ENCODE results near the gene EPN2. TPM values are rescaled to one million over a fixed set of nuclear protein-coding genes. Genes with fewer than 3 reads are reported as not detected.

Gene EPN2
- total and polyA plus RNA-seq, 10 of the 15 experiments (the other 5 are each of a cell fraction or from before 2014, with no cell fraction given), result 0.26 to 8.4 (median 4.7) TPM

GRCh38 chr17:19311421-19312215 is 74.5 kb downstream of the EPN2 start:
- 68% methylated on average over 6 of the region's 6 CpGs for WGBS (ENCODE audit: insufficient coverage, insufficient replicate concordance, low lambda C conversion rate, missing lambda C conversion rate)
- H3K79me2 ChIP-seq (ENCODE audit: control insufficient read depth, insufficient read depth, low read length), result no peaks in the 10 kb centered on the region
- FAIRE-seq, result no peak

More at GRCh38 chr17:19311421-19312215, 74.5 kb downstream of the EPN2 start:
- SMC1A ChIA-PET (ENCODE audit: uncharacterized antibody, unreplicated experiment), result no interaction called here
- Histone ChIP-seq H3K27me3 (replicated peaks in 1 of 2; ENCODE audit: control insufficient read depth in 2 of 2, insufficient read depth in 2 of 2, low read length in 1 of 2) (no peaks in the 10 kb centered on the region; a peak in 1 of 4 replicates), H3K36me3 (ENCODE audit: control insufficient read depth in 2 of 2, insufficient read depth in 2 of 2, low read length in 1 of 2) (no peaks in the 10 kb centered on the region; a peak in 1 of 4 replicates), H3K4me2 (ENCODE audit: control insufficient read depth, insufficient read depth) (no peak overlapping the region), H2AFZ (ENCODE audit: control insufficient read depth, low read depth, low read length) (no peak overlapping the region), H3K9me3 (replicated peaks; ENCODE audit: control insufficient read depth, insufficient read depth, low read length) (no peaks in the 10 kb centered on the region), H4K20me1 (ENCODE audit: control insufficient read depth, insufficient read depth) (no peaks in the 10 kb centered on the region), H3K9ac (ENCODE audit: control insufficient read depth, insufficient read depth, low read length) (no peak overlapping the region), H3K4me1 (ENCODE audit: control insufficient read depth, insufficient read depth, low read length) (peaks cover 10% of the 10 kb centered on the region), H3K27ac (ENCODE audit: control insufficient read depth, insufficient read depth) (no peak overlapping the region), H3K4me3 (no peak overlapping the region)
- no TSS peak for BruUV-seq (replicated peaks)
- TF ChIP-seq POLR2A (IDR thresholded peaks at IDR 0.05; ENCODE audit: low read depth, low read length), result no peak
- no peak for TF ChIP-seq ZSCAN29 (IDR thresholded peaks at IDR 0.05)
- TF ChIP-seq MAX (IDR thresholded peaks at IDR 0.05; ENCODE audit: low read depth, low read length), result no peak
- no peak for TF ChIP-seq NFIC (IDR thresholded peaks at IDR 0.05; ENCODE audit: low read depth, low read length)
- TF ChIP-seq GATAD2B (conservative IDR thresholded peaks at IDR 0.05; ENCODE audit: low read depth), result no peak
- no peak for TF ChIP-seq JUND (IDR thresholded peaks at IDR 0.05; ENCODE audit: low read depth, low read length)
- no peak for TF ChIP-seq ZNF274 (IDR thresholded peaks at IDR 0.05; ENCODE audit: insufficient read depth, insufficient read length)
- TF ChIP-seq ZNF24 (IDR thresholded peaks at IDR 0.05), result no peak
- no peak for TF ChIP-seq TCF12 (IDR thresholded peaks at IDR 0.05; ENCODE audit: low read depth, low read length)
- no peak for TF ChIP-seq PAX5 (IDR thresholded peaks at IDR 0.05; ENCODE audit: borderline replicate concordance, low read depth, low read length)
- TF ChIP-seq PML (IDR thresholded peaks at IDR 0.05; ENCODE audit: low read length), result no peak
- no peak for TF ChIP-seq EGR1 (IDR thresholded peaks at IDR 0.05; ENCODE audit: borderline replicate concordance in 1 of 2, low read depth in 2 of 2, low read length in 2 of 2)
- no peak for TF ChIP-seq SREBF2 (IDR thresholded peaks at IDR 0.05; ENCODE audit: low read length)
- TF ChIP-seq POU2F2 (IDR thresholded peaks at IDR 0.05; ENCODE audit: borderline replicate concordance, low read depth, low read length), result no peak
- TF ChIP-seq MYC (IDR thresholded peaks at IDR 0.05; ENCODE audit: insufficient read depth, insufficient read length, insufficient replicate concordance, low read length, severe bottlenecking), result no peak
- TF ChIP-seq ZNF592 (IDR thresholded peaks at IDR 0.05), result no peak
- TF ChIP-seq NR2C2 (IDR thresholded peaks at IDR 0.05; ENCODE audit: borderline replicate concordance, control insufficient read depth, insufficient read length, low read depth), result no peak
- no peak for TF ChIP-seq SUZ12 (IDR thresholded peaks at IDR 0.05; ENCODE audit: unreplicated experiment)
- TF ChIP-seq RELA (IDR thresholded peaks at IDR 0.05; ENCODE audit: borderline replicate concordance, partially characterized antibody), result no peak
- no peak for TF ChIP-seq CHD2 (IDR thresholded peaks at IDR 0.05; ENCODE audit: borderline replicate concordance, low read depth, low read length)
- POLR2A ChIA-PET, result no interaction called here
- ATAC-seq (no peak), DNase-seq (ENCODE audit: low read depth, low spot score) (no peak)
- intact Hi-C loops (cut with micrococcal nuclease; ENCODE audit: unreplicated experiment), result no loop called here
- in situ Hi-C loops (cut with MboI), result no loop called here
- CTCF ChIA-PET, result no interaction called here
- RAD21 ChIA-PET (ENCODE audit: unreplicated experiment), result no interaction called here

Data from GM12878 (cell line).